Upper lobe of left lung (tissue), 4 donors: ENCODE data around the gene ATP5PF.

Experiments
- POLR2A ChIP-seq, 4 donors: fragments of 450-650 bp; IDR thresholded peaks; one replicate each; pipeline ENCODE4 v1.5.1; 2016 to 2017; ENCODE audit warnings: antibody characterized with exemption in 4 of 4, mild to moderate bottlenecking in 2 of 4
- POLR2AphosphoS5 ChIP-seq, 2 donors: sonication (generic); formaldehyde crosslinking; IDR thresholded peaks; one replicate each; pipeline ENCODE4 v1.5.1; 2017; ENCODE audit warnings: antibody characterized with exemption in 2 of 2
- TF ChIP-seq, protein P1 (sequence below), 6 experiments: fragments of 450-650 bp in 4 of 6; fragments of 200-600 bp in 2 of 6; sonication (generic) in 2 of 6; IDR thresholded peaks; one replicate each; pipeline ENCODE4 v1.5.1; 2016 to 2019; ENCODE audit warnings: antibody characterized with exemption in 6 of 6

DNA sequence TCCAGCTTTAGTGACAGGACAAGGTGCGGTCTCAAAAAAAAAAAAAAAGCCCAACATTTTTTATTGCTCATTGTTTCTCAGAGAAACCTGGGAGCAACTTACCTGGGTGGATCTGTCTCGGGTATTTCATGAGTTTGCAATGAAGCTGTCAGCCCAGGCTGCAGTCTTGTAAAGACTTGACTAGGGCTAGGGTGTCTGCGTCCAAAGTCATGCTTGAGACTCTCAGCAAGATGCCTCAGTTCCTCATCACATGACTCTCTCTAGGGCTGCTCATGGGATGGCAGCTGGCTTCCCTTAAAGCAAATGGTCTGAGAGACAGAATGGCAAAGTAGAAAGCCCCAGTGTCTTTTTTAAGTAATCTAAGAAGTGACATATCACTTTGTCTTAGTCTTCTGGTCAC is 8.2 kb upstream of the ATP5PF start:
- TF ChIP-seq, protein P1, sequence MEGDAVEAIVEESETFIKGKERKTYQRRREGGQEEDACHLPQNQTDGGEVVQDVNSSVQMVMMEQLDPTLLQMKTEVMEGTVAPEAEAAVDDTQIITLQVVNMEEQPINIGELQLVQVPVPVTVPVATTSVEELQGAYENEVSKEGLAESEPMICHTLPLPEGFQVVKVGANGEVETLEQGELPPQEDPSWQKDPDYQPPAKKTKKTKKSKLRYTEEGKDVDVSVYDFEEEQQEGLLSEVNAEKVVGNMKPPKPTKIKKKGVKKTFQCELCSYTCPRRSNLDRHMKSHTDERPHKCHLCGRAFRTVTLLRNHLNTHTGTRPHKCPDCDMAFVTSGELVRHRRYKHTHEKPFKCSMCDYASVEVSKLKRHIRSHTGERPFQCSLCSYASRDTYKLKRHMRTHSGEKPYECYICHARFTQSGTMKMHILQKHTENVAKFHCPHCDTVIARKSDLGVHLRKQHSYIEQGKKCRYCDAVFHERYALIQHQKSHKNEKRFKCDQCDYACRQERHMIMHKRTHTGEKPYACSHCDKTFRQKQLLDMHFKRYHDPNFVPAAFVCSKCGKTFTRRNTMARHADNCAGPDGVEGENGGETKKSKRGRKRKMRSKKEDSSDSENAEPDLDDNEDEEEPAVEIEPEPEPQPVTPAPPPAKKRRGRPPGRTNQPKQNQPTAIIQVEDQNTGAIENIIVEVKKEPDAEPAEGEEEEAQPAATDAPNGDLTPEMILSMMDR (IDR thresholded peaks at IDR 0.05): no peak
- TF ChIP-seq POLR2AphosphoS5 (IDR thresholded peaks at IDR 0.05) (no peak), POLR2A (IDR thresholded peaks at IDR 0.05) (no peak)
